ENCODE measurements around the gene PCGF6. TPM values are rescaled to one million over a fixed set of nuclear protein-coding genes. Genes with fewer than 3 reads are reported as not detected.
"Not testable (repeated sequence)": the region's sequence is repeated elsewhere in the genome, so short reads cannot be mapped to it uniquely, and the experiment has no call there.

The PCGF6 gene
- polyA plus RNA-seq, 2 donors: 4.2 to 4.8 TPM

DNA sequence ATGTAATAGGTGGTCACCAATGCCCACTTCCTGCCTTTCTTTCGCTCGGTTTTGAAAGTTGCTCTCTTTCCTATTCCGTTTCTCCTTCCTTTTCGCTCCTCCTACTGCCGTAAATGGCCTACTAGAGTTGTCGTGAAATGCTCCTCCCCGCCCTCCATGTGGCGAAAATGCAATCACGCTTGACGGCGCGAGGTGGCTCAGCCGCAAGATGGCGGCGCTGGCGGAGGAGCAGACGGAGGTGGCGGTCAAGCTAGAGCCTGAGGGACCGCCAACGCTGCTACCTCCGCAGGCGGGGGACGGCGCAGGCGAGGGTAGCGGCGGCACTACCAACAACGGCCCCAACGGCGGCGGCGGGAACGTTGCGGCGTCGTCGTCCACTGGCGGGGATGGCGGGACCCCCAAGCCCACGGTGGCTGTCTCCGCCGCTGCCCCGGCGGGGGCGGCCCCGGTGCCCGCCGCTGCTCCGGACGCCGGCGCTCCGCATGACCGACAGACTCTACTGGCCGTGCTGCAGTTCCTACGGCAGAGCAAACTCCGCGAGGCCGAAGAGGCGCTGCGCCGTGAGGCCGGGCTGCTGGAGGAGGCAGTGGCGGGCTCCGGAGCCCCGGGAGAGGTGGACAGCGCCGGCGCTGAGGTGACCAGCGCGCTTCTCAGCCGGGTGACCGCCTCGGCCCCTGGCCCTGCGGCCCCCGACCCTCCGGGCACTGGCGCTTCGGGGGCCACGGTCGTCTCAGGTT lies 17.0 kb upstream of the PCGF6 start, which contains the start of gene TAF5:
Gene TAF5, plus strand, starts transcription at position 195 of the 737 bp plus-strand sequence. Its CDS starts 14 bp downstream, at position 209.
- Histone ChIP-seq H3K27me3 (ENCODE audit: control insufficient read depth in 1 of 2, insufficient read depth in 2 of 2, low read length in 2 of 2) (no peaks in the 10 kb centered on the region), H3K4me3 (ENCODE audit: low read depth in 1 of 2, low read length in 2 of 2) (peak within 1 kb of the TSS; percentile 96 to 99), H3K9me3 (ENCODE audit: control insufficient read depth in 2 of 2, insufficient read depth in 1 of 2, low read depth in 1 of 2, low read length in 1 of 2) (no peaks in the 10 kb centered on the region), H3K27ac (ENCODE audit: low read depth in 2 of 2, low read length in 1 of 2) (peak within 1 kb of the TSS; percentile 88 to 96), H3K4me1 (ENCODE audit: control insufficient read depth in 2 of 2, insufficient read depth in 2 of 2, low read length in 1 of 2) (no peaks in the 10 kb centered on the region), H3K36me3 (ENCODE audit: control insufficient read depth in 2 of 2, insufficient read depth in 2 of 2, low read length in 1 of 2) (no peaks in the 10 kb centered on the region)
- 0 to 1% methylated on average over 38 to 81 of the region's 81 CpGs for WGBS, 2 donors

- WGBS, 2 donors: 30 to 52% methylated on average over 10 of the region's 10 CpGs
- Histone ChIP-seq H3K9me3 (ENCODE audit: control insufficient read depth in 2 of 2, insufficient read depth in 1 of 2, low read depth in 1 of 2, low read length in 1 of 2) (no peaks in the 10 kb centered on the region), H3K4me3 (ENCODE audit: low read depth in 1 of 2, low read length in 2 of 2) (peak overlapping the region; percentile 96 to 99), H3K4me1 (ENCODE audit: control insufficient read depth in 2 of 2, insufficient read depth in 2 of 2, low read length in 1 of 2) (no peaks in the 10 kb centered on the region), H3K36me3 (ENCODE audit: control insufficient read depth in 2 of 2, insufficient read depth in 2 of 2, low read length in 1 of 2) (no peaks in the 10 kb centered on the region), H3K27me3 (ENCODE audit: control insufficient read depth in 1 of 2, insufficient read depth in 2 of 2, low read length in 2 of 2) (no peaks in the 10 kb centered on the region), H3K27ac (ENCODE audit: low read depth in 2 of 2, low read length in 1 of 2) (peak overlapping the region in 1 of 2 donors; percentile 96)
Measured at GRCh38 chr10:103367379-103367781, 16.4 kb upstream of the PCGF6 start.

GRCh38 chr10:103360791-103361190 lies 9.9 kb upstream of the PCGF6 start:
- 81% methylated on average over 9 of the region's 9 CpGs for WGBS, 2 donors
- not testable (repeated sequence) for H3K36me3 ChIP-seq (ENCODE audit: control insufficient read depth in 2 of 2, insufficient read depth in 2 of 2, low read length in 1 of 2); H3K9me3 ChIP-seq (ENCODE audit: control insufficient read depth in 2 of 2, insufficient read depth in 1 of 2, low read depth in 1 of 2, low read length in 1 of 2); H3K4me3 ChIP-seq (ENCODE audit: low read depth in 1 of 2, low read length in 2 of 2); H3K27me3 ChIP-seq (ENCODE audit: control insufficient read depth in 1 of 2, insufficient read depth in 2 of 2, low read length in 2 of 2); H3K27ac ChIP-seq (ENCODE audit: low read depth in 2 of 2, low read length in 1 of 2); H3K4me1 ChIP-seq (ENCODE audit: control insufficient read depth in 2 of 2, insufficient read depth in 2 of 2, low read length in 1 of 2)

- not testable (repeated sequence) for H3K27me3 ChIP-seq (ENCODE audit: control insufficient read depth in 1 of 2, insufficient read depth in 2 of 2, low read length in 2 of 2); H3K4me1 ChIP-seq (ENCODE audit: control insufficient read depth in 2 of 2, insufficient read depth in 2 of 2, low read length in 1 of 2); H3K27ac ChIP-seq (ENCODE audit: low read depth in 2 of 2, low read length in 1 of 2); H3K4me3 ChIP-seq (ENCODE audit: low read depth in 1 of 2, low read length in 2 of 2); H3K36me3 ChIP-seq (ENCODE audit: control insufficient read depth in 2 of 2, insufficient read depth in 2 of 2, low read length in 1 of 2); H3K9me3 ChIP-seq (ENCODE audit: control insufficient read depth in 2 of 2, insufficient read depth in 1 of 2, low read depth in 1 of 2, low read length in 1 of 2)
- 93 to 94% methylated on average over 4 of the region's 4 CpGs for WGBS, 2 donors
Measured at GRCh38 chr10:103359493-103359892, 8.6 kb upstream of the PCGF6 start.

- Histone ChIP-seq H3K27me3 (ENCODE audit: control insufficient read depth in 1 of 2, insufficient read depth in 2 of 2, low read length in 2 of 2) (no peaks in the 10 kb centered on the region), H3K4me3 (ENCODE audit: low read depth in 1 of 2, low read length in 2 of 2) (no peak overlapping the region), H3K4me1 (ENCODE audit: control insufficient read depth in 2 of 2, insufficient read depth in 2 of 2, low read length in 1 of 2) (peaks cover 0 to 2% of the 10 kb centered on the region in 2 donors), H3K27ac (ENCODE audit: low read depth in 2 of 2, low read length in 1 of 2) (no peak overlapping the region), H3K9me3 (ENCODE audit: control insufficient read depth in 2 of 2, insufficient read depth in 1 of 2, low read depth in 1 of 2, low read length in 1 of 2) (no peaks in the 10 kb centered on the region), H3K36me3 (ENCODE audit: control insufficient read depth in 2 of 2, insufficient read depth in 2 of 2, low read length in 1 of 2) (no peaks in the 10 kb centered on the region)
- WGBS, 2 donors: 76 to 81% methylated on average over 5 of the region's 5 CpGs
Measured at GRCh38 chr10:103355906-103356599, 5.1 kb upstream of the PCGF6 start.

DNA sequence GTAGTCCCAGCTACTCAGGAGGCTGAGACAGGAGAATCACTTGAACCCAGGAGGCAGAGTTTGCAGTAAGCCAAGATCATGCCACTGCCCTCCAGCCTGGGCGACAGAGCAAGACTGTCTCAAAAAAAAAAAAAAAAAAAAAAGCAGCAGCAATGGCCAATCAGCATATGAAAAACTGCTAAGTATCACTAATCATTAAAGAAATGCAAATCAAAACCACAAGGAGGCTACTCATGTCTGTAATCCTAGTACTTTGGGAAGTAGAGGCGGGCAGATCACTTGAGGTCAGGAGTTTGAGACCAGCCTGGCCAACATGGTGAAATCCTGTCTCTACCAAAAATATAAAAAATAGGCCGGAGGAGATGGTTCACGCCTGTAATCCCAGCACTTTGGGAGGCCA lies 3.6 kb upstream of the PCGF6 start:
- H3K27ac ChIP-seq (ENCODE audit: low read depth in 2 of 2, low read length in 1 of 2); H3K9me3 ChIP-seq (ENCODE audit: control insufficient read depth in 2 of 2, insufficient read depth in 1 of 2, low read depth in 1 of 2, low read length in 1 of 2); H3K4me3 ChIP-seq (ENCODE audit: low read depth in 1 of 2, low read length in 2 of 2); H3K4me1 ChIP-seq (ENCODE audit: control insufficient read depth in 2 of 2, insufficient read depth in 2 of 2, low read length in 1 of 2); H3K27me3 ChIP-seq (ENCODE audit: control insufficient read depth in 1 of 2, insufficient read depth in 2 of 2, low read length in 2 of 2); H3K36me3 ChIP-seq (ENCODE audit: control insufficient read depth in 2 of 2, insufficient read depth in 2 of 2, low read length in 1 of 2): not testable (repeated sequence)
- WGBS, 2 donors: 91 to 94% methylated on average over 4 of the region's 4 CpGs

- H3K36me3 ChIP-seq (ENCODE audit: control insufficient read depth in 2 of 2, insufficient read depth in 2 of 2, low read length in 1 of 2): no peaks in the 10 kb centered on the region
- 47 to 54% methylated on average over 2 of the region's 2 CpGs for WGBS, 2 donors
- no peak overlapping the region for H3K27ac ChIP-seq (ENCODE audit: low read depth in 2 of 2, low read length in 1 of 2)
Measured at GRCh38 chr10:103353281-103353680, 2.3 kb upstream of the PCGF6 start.

GRCh38 chr10:103350175-103350516 lies 794 bp downstream of the PCGF6 start:
- H3K27me3 ChIP-seq (ENCODE audit: control insufficient read depth in 1 of 2, insufficient read depth in 2 of 2, low read length in 2 of 2): no peaks in the 10 kb centered on the region
- no peaks in the 10 kb centered on the region for H3K9me3 ChIP-seq (ENCODE audit: control insufficient read depth in 2 of 2, insufficient read depth in 1 of 2, low read depth in 1 of 2, low read length in 1 of 2)
- peak overlapping the region; percentile 71 to 75 for H3K4me3 ChIP-seq (ENCODE audit: low read depth in 1 of 2, low read length in 2 of 2)
- H3K27ac ChIP-seq (ENCODE audit: low read depth in 2 of 2, low read length in 1 of 2): peak overlapping the region; percentile 74
- 47 to 53% methylated on average over 16 of the region's 16 CpGs for whole genome bisulfite sequencing, 2 donors
- H3K36me3 ChIP-seq (ENCODE audit: control insufficient read depth in 2 of 2, insufficient read depth in 2 of 2, low read length in 1 of 2): no peaks in the 10 kb centered on the region
- peaks cover 2% of the 10 kb centered on the region in 2 donors for H3K4me1 ChIP-seq (ENCODE audit: control insufficient read depth in 2 of 2, insufficient read depth in 2 of 2, low read length in 1 of 2)

More at GRCh38 chr10:103353281-103353680, 2.3 kb upstream of the PCGF6 start:
- no peaks in the 10 kb centered on the region for H3K27me3 ChIP-seq (ENCODE audit: control insufficient read depth in 1 of 2, insufficient read depth in 2 of 2, low read length in 2 of 2)
- peaks cover 2% of the 10 kb centered on the region in 2 donors for H3K4me1 ChIP-seq (ENCODE audit: control insufficient read depth in 2 of 2, insufficient read depth in 2 of 2, low read length in 1 of 2)
- no peaks in the 10 kb centered on the region for H3K9me3 ChIP-seq (ENCODE audit: control insufficient read depth in 2 of 2, insufficient read depth in 1 of 2, low read depth in 1 of 2, low read length in 1 of 2)
- H3K4me3 ChIP-seq (ENCODE audit: low read depth in 1 of 2, low read length in 2 of 2): no peak overlapping the region

DNA sequence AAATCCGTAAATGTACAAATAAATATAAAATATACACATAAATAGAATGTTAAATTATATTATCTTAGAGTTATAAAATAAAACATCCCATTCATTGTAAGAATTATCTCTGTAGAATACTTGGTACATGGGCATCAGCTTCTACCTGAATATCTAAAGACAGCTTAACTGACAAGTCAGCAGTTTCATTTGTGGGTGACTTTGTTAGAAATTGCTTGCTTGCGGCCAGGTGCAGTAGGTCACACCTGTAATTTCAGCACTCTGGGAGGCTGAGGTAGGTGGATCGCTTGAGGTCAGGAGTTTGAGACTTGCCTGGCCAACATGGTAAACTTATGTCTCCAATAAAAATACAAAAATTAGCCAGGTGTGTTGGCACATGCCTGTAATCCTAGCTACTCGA lies 14.6 kb downstream of the PCGF6 start:
- no peak overlapping the region for H3K27ac ChIP-seq (ENCODE audit: low read depth in 2 of 2, low read length in 1 of 2)
- 94 to 97% methylated on average over 4 of the region's 4 CpGs for WGBS, 2 donors
- H3K9me3 ChIP-seq (ENCODE audit: control insufficient read depth in 2 of 2, insufficient read depth in 1 of 2, low read depth in 1 of 2, low read length in 1 of 2): no peaks in the 10 kb centered on the region
- no peak overlapping the region for H3K4me3 ChIP-seq (ENCODE audit: low read depth in 1 of 2, low read length in 2 of 2)
- H3K36me3 ChIP-seq (ENCODE audit: control insufficient read depth in 2 of 2, insufficient read depth in 2 of 2, low read length in 1 of 2): peaks cover 0 to 5% of the 10 kb centered on the region in 2 donors
- H3K27me3 ChIP-seq (ENCODE audit: control insufficient read depth in 1 of 2, insufficient read depth in 2 of 2, low read length in 2 of 2): no peaks in the 10 kb centered on the region
- no peaks in the 10 kb centered on the region for H3K4me1 ChIP-seq (ENCODE audit: control insufficient read depth in 2 of 2, insufficient read depth in 2 of 2, low read length in 1 of 2)

DNA sequence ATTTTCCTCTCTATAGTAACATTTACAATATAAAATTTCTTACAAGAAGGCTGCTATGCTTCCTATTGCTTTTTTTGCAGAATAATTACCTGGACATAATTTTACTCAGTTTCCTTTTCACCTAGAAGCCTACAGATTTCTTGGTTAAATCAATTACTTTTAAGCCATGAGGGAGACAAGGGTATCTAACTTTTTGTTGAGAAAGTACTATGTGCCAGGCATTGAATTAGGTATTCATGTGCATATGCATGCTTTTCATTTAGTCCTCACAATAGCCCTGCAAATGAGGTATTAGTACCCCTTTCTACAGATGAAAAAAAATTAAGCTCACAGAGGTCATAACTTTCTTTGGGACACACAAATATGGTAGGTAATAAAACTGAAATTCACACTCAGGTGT lies 16.4 kb downstream of the PCGF6 start:
- Histone ChIP-seq H3K36me3 (ENCODE audit: control insufficient read depth in 2 of 2, insufficient read depth in 2 of 2, low read length in 1 of 2) (peaks cover 0 to 5% of the 10 kb centered on the region in 2 donors), H3K4me1 (ENCODE audit: control insufficient read depth in 2 of 2, insufficient read depth in 2 of 2, low read length in 1 of 2) (no peaks in the 10 kb centered on the region)

More for the DNA sequence above, 16.4 kb downstream of the PCGF6 start:
- Histone ChIP-seq H3K27ac (ENCODE audit: low read depth in 2 of 2, low read length in 1 of 2) (no peak overlapping the region), H3K4me3 (ENCODE audit: low read depth in 1 of 2, low read length in 2 of 2) (no peak overlapping the region), H3K9me3 (ENCODE audit: control insufficient read depth in 2 of 2, insufficient read depth in 1 of 2, low read depth in 1 of 2, low read length in 1 of 2) (no peaks in the 10 kb centered on the region), H3K27me3 (ENCODE audit: control insufficient read depth in 1 of 2, insufficient read depth in 2 of 2, low read length in 2 of 2) (no peaks in the 10 kb centered on the region)

Measured in esophagus (tissue), 2 donors.